WERI-Rb-1 (cell line): ENCODE measurements around the gene PDK4.

Experiments
- DNase-seq: peaks from one replicate; pipeline ENCODE4 v3.0.0-alpha.2; 2020
- H3K27ac ChIP-seq: fragments of 250-450 bp; sonication (Bioruptor Pico); 2 replicates; pipeline ENCODE4 v1.5.1; 2020; ENCODE audit warnings: mild to moderate bottlenecking, moderate library complexity
- H3K27me3 ChIP-seq: fragments of 250-450 bp; sonication (Bioruptor Pico); 2 replicates; pipeline ENCODE4 v1.5.1; 2021; ENCODE audit warnings: mild to moderate bottlenecking, low read depth, moderate library complexity; ENCODE audit not compliant: insufficient read depth, severe bottlenecking
- H3K36me3 ChIP-seq: fragments of 250-450 bp; sonication (Bioruptor Pico); 2 replicates; pipeline ENCODE4 v1.5.1; 2020; ENCODE audit warnings: mild to moderate bottlenecking, moderate library complexity
- H3K4me3 ChIP-seq: 2 replicates; pipeline ENCODE4 v1.5.1; 2011; ENCODE audit warnings: low read depth, mild to moderate bottlenecking, control low read depth, low read length
- H3K9me3 ChIP-seq: fragments of 250-450 bp; sonication (Bioruptor Pico); 2 replicates; pipeline ENCODE4 v1.5.1; 2021; ENCODE audit warnings: mild to moderate bottlenecking, moderate library complexity; ENCODE audit not compliant: severe bottlenecking
- TF ChIP-seq, protein P1 (sequence below): IDR thresholded peaks from 2 replicates; pipeline ENCODE4 v1.5.1; 2011; ENCODE audit warnings: low read depth, mild to moderate bottlenecking, control low read depth, inconsistent platforms, low read length

PDK4 gene

DNA sequence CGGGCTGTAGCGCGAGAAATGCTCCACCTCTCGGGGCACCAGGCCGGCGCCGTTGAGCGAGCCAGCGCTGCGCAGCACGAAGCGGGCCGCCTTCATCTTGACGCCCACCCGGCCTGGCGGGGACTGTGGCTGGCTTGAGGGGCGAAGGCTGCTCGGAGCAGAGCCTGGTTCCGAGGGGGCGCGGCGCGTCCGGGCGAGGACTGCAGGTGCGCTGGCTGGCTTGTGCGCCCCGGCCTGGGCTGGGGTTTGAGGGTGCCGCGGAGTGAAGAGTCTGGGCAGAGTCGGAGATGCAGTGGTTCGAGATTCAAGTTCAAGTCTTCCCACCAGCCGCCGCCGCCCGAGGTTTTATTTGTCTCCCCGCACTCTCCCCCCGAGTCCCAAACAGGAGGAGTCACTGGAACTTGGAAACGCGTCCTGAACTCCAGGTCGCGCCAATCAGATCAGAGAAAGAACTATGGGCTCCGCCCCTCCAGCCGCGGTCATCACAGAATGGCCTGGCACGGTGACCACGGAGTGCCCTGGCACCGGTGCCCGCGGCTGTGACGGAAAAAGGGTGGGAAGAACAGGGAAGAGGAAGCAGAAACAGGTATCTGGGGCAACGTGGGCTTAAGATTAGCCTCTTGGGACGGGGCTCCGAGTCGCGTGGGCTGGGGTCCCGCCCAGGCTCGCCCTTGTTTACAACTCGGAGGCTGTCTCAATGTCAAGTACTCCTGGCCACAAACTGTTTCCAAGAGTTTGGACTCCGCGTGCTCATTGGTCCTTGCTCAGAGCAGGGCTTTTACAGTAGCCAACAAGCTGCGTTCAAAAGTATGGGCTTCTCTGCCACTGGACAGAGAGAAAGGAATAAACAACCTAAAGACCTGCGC lies at the start of gene PDK4:
PDK4 (minus strand) TSS at position 319 of the 866 bp plus-strand sequence; CDS start at position 96, 223 bp downstream.
- peak within 1 kb of the TSS; percentile 75 for H3K4me3 ChIP-seq
- TF ChIP-seq, protein P1, sequence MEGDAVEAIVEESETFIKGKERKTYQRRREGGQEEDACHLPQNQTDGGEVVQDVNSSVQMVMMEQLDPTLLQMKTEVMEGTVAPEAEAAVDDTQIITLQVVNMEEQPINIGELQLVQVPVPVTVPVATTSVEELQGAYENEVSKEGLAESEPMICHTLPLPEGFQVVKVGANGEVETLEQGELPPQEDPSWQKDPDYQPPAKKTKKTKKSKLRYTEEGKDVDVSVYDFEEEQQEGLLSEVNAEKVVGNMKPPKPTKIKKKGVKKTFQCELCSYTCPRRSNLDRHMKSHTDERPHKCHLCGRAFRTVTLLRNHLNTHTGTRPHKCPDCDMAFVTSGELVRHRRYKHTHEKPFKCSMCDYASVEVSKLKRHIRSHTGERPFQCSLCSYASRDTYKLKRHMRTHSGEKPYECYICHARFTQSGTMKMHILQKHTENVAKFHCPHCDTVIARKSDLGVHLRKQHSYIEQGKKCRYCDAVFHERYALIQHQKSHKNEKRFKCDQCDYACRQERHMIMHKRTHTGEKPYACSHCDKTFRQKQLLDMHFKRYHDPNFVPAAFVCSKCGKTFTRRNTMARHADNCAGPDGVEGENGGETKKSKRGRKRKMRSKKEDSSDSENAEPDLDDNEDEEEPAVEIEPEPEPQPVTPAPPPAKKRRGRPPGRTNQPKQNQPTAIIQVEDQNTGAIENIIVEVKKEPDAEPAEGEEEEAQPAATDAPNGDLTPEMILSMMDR, result no peak
- H3K36me3 ChIP-seq, result no peaks in the 10 kb centered on the region
- H3K27me3 ChIP-seq, result peaks cover 18% of the 10 kb centered on the region
- H3K27ac ChIP-seq, result no peak within 1 kb of the TSS
- DNase-seq, result peak; percentile 37
- H3K9me3 ChIP-seq, result no peaks in the 10 kb centered on the region

DNA sequence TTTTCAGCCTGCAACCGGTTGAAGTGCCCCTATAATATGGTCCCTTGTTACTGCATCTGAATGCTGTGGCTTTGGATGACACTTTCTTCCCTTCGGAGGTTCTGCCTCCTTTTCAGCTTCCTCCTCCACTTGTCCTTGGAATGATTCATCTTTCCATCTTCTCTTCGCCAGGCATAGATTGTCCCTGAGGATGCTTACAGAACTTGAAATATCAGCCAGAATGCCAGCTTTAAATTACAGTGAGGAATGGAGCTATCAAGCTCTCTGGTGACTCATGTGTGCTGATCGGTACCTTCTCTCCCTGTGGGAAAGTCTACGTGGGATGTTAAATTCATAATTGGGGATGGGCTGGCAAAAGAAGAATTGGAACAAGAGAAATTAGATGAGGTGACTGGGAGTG lies 45.9 kb upstream of the PDK4 start:
- DNase-seq, result no peak
- no peaks in the 10 kb centered on the region for H3K9me3 ChIP-seq
- H3K36me3 ChIP-seq, result no peaks in the 10 kb centered on the region
- TF ChIP-seq, protein P1, result no peak
- no peak overlapping the region for H3K4me3 ChIP-seq
- no peaks in the 10 kb centered on the region for H3K27me3 ChIP-seq
- no peak overlapping the region for H3K27ac ChIP-seq

DNA sequence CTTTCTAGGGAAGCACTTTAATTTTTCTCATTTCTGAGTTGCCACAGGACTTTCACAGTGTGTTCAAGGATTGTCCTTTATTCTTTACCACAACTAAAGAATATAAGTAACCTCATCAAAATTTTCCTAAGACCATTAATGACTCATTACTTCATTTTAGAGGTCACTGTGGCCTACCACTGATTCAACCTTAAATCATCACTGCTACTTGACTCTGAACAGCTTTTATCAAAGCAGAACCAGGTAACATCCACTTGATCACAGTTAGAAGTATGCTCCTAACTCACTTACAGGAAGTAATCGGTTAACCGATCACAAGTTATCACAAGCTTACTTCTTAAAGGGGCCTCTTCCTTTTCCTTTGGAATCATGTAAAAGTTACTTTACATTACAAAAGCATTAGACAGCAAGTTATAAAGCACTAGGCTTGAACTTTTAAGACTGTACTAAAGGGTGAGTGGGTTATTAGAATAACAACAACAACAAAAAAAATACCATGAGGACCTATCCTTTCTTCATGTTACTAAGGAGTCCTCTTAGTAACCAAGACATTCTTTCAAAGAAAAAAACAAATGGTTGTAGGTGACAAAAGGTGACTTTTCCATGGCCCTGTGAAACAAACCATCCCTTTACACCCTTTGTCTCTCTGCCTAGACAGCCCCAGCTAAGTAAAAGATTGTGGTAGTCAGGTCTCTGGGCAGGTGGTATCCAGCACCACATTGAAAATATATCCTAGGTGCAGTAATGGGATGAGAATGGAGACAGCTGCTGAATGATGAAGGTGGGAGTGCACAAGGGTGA lies 40.0 kb upstream of the PDK4 start:
- H3K27ac ChIP-seq, result no peak overlapping the region
- H3K27me3 ChIP-seq, result no peaks in the 10 kb centered on the region
- H3K4me3 ChIP-seq, result no peak overlapping the region
- DNase-seq, result no peak
- no peaks in the 10 kb centered on the region for H3K36me3 ChIP-seq
- TF ChIP-seq, protein P1, result no peak
- no peaks in the 10 kb centered on the region for H3K9me3 ChIP-seq

DNA sequence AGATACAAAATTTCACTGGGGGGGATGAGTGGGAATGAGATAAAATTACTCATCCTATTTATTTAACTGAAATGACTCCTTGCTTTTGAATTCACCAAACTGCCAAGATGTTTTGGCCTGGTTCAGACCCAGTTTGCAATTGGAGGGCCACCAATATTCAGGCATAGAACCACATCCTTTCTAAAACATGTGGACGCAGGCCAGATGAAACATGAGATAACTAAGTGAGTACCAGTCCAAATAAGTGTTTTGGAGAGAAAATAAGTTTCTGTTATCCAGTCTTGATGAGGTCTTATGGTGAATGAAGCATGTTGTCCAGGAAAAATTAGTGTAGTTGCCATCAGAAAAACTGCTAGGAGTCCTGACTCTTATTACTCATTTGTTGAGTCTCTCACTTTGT lies 36.3 kb upstream of the PDK4 start:
- no peak overlapping the region for H3K27ac ChIP-seq
- H3K4me3 ChIP-seq, result no peak overlapping the region
- TF ChIP-seq, protein P1, result no peak
- DNase-seq, result no peak
- no peaks in the 10 kb centered on the region for H3K9me3 ChIP-seq
- H3K36me3 ChIP-seq, result no peaks in the 10 kb centered on the region
- no peaks in the 10 kb centered on the region for H3K27me3 ChIP-seq

DNA sequence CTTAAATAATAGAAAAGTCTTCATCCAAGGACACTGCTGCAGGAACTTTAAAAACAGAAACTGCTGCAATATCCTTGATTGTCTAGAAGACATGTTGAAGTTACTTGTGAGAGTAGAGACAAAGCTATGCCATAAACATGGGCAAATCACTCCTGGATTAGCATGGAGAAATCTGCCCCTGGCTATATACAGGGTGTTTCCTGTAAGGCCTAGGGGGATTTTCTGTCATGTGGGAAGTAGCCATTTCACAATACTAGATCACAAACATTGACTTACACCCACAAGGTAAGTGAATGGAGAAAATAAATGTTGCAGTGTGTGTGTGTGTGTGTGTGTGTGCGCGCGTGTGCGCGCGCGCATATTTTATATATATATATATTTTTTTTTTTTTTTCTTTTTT lies 35.2 kb upstream of the PDK4 start:
- Histone ChIP-seq H3K9me3 (no peaks in the 10 kb centered on the region), H3K27me3 (no peaks in the 10 kb centered on the region), H3K27ac (no peak overlapping the region), H3K4me3 (no peak overlapping the region), H3K36me3 (no peaks in the 10 kb centered on the region)
- DNase-seq, result no peak
- TF ChIP-seq, protein P1, result no peak
